Measurements from ENCODE around the gene CLTC. TPM values are rescaled to one million over a fixed set of nuclear protein-coding genes. Genes with fewer than 3 reads are reported as not detected.

CLTC gene
- total RNA-seq, 1 experiment from 2014 or later: 212 TPM

DNA sequence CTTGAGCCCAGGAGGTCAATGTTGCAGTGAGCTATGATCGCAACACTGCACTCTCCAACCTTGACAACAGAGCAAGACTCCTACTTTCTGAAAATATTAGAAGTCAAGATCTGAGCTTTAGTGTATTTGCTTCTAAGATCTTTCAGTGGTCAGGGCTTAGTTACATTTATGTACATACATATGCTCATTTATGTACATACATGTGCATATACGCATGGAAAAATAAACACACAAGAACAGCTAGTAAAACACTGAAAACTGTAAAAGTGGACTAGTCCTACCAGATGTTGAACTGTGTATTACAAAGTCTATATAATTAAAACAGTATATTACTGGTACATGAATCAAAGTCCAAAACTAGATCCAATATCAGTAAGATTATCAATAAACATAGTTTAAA is 59.2 kb downstream of the CLTC start:
- Mint-ChIP-seq H3K4me1 (ENCODE audit: low read depth, unreplicated experiment) (no peaks in the 10 kb centered on the region), H3K36me3 (ENCODE audit: insufficient read depth, unreplicated experiment) (peaks cover 24% of the 10 kb centered on the region), H3K27me3 (ENCODE audit: unreplicated experiment) (no peaks in the 10 kb centered on the region), H3K27ac (ENCODE audit: unreplicated experiment) (no peak overlapping the region), H3K9me3 (ENCODE audit: low read depth, unreplicated experiment) (no peaks in the 10 kb centered on the region), H3K4me3 (ENCODE audit: low read depth, unreplicated experiment) (no peak overlapping the region)
- intact Hi-C loops (cut with micrococcal nuclease; ENCODE audit: unreplicated experiment): no loop called here
- no peak for TF ChIP-seq CTCF (IDR thresholded peaks at IDR 0.05; ENCODE audit: unreplicated experiment)
- BruUV-seq (replicated peaks): no TSS peak
- CTCF ChIA-PET: interaction anchor here (0.6 kb wide), 1 partner anchor 344 kb away, joined by 3 read pairs; no protein-coding TSS in a partner anchor
- no peak for DNase-seq

GRCh38 chr17:59680314-59680713 is 60.6 kb downstream of the CLTC start:
- H3K27ac Mint-ChIP-seq (ENCODE audit: unreplicated experiment): no peak overlapping the region
- H3K4me1 Mint-ChIP-seq (ENCODE audit: low read depth, unreplicated experiment): no peaks in the 10 kb centered on the region
- no peak for DNase-seq
- no peaks in the 10 kb centered on the region for H3K27me3 Mint-ChIP-seq (ENCODE audit: unreplicated experiment)
- CTCF ChIA-PET: no interaction called here
- no peak for TF ChIP-seq CTCF (IDR thresholded peaks at IDR 0.05; ENCODE audit: unreplicated experiment)
- H3K9me3 Mint-ChIP-seq (ENCODE audit: low read depth, unreplicated experiment): no peaks in the 10 kb centered on the region
- BruUV-seq (replicated peaks): no TSS peak
- no peak overlapping the region for H3K4me3 Mint-ChIP-seq (ENCODE audit: low read depth, unreplicated experiment)
- intact Hi-C loops (cut with micrococcal nuclease; ENCODE audit: unreplicated experiment): loop anchor here (10.0 kb wide), 1 partner anchor 56 kb away; no protein-coding TSS in a partner anchor
- H3K36me3 Mint-ChIP-seq (ENCODE audit: insufficient read depth, unreplicated experiment): peaks cover 30% of the 10 kb centered on the region

- intact Hi-C loops (cut with micrococcal nuclease; ENCODE audit: unreplicated experiment): loop anchor here (10.0 kb wide), 1 partner anchor 58 kb away; no protein-coding TSS in a partner anchor
- Mint-ChIP-seq H3K9me3 (ENCODE audit: low read depth, unreplicated experiment) (no peaks in the 10 kb centered on the region), H3K4me3 (ENCODE audit: low read depth, unreplicated experiment) (no peak overlapping the region), H3K36me3 (ENCODE audit: insufficient read depth, unreplicated experiment) (peaks cover 39% of the 10 kb centered on the region), H3K27ac (ENCODE audit: unreplicated experiment) (no peak overlapping the region), H3K27me3 (ENCODE audit: unreplicated experiment) (no peaks in the 10 kb centered on the region), H3K4me1 (ENCODE audit: low read depth, unreplicated experiment) (peaks cover 6% of the 10 kb centered on the region)
- CTCF ChIA-PET: no interaction called here
- BruUV-seq (replicated peaks): no TSS peak
- DNase-seq: no peak
- no peak for TF ChIP-seq CTCF (IDR thresholded peaks at IDR 0.05; ENCODE audit: unreplicated experiment)
Measured at GRCh38 chr17:59683283-59683682, 63.6 kb downstream of the CLTC start.

- Mint-ChIP-seq H3K36me3 (ENCODE audit: insufficient read depth, unreplicated experiment) (peaks cover 44% of the 10 kb centered on the region), H3K27me3 (ENCODE audit: unreplicated experiment) (no peaks in the 10 kb centered on the region), H3K27ac (ENCODE audit: unreplicated experiment) (no peak overlapping the region), H3K4me1 (ENCODE audit: low read depth, unreplicated experiment) (peaks cover 6% of the 10 kb centered on the region), H3K9me3 (ENCODE audit: low read depth, unreplicated experiment) (no peaks in the 10 kb centered on the region), H3K4me3 (ENCODE audit: low read depth, unreplicated experiment) (no peak overlapping the region)
- intact Hi-C loops (cut with micrococcal nuclease; ENCODE audit: unreplicated experiment): loop anchor here (10.0 kb wide), 1 partner anchor 60 kb away; no protein-coding TSS in a partner anchor
- no peak for DNase-seq
- TF ChIP-seq CTCF (IDR thresholded peaks at IDR 0.05; ENCODE audit: unreplicated experiment): no peak
- no TSS peak for BruUV-seq (replicated peaks)
- CTCF ChIA-PET: no interaction called here
Measured at GRCh38 chr17:59684967-59685366, 65.3 kb downstream of the CLTC start.
